Measurements from ENCODE around the gene SOX9. TPM values are rescaled to one million over a fixed set of nuclear protein-coding genes. Genes with fewer than 3 reads are reported as not detected.

SOX9 gene
- total RNA-seq, 1 experiment from 2014 or later: 119 TPM

DNA sequence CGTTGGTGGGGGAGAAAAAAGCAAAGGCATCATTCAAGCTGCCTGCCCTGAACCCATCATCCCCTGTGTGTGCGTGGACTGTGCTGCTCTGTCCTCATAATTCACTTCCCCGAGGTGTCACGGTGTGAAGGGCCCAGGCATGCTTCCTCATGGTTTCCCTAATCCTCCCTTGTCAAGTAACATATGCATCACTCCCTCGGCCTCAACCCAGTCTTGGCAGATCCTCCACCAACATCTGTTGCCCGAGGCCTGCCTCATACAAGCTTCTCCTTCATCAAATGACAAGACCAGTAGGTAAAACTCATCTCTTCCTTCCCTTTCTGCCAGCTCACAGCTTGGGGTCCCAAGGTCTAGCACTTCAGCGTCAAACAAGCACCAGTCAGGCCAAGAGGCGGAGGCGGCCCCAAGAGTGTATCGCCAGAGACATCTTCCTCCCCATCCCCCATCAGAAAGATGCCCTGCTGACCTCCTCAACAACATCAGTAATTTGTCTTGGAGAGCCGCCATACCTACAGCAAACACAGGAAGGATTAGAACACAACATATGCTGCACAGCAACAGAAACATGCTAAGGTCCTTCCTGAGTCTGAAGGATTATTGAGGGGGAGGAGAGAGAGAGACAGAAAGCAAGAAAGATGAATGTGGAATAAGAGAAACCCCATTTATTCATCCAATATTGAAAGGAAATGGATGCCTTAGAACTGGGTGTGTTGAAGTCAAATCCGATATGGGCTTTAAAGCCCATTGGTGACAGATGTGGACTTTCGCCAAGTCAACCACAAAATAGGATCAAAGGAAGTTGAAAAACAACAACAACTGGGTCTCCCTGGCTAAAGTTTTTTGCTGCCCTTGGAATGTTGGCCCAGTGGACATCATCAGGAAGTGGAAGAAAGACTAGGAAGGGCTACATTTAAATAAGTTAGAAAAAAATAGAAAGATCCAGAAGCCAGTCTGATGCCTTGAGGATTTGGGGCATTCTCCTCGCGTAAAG is 38.4 kb downstream of the SOX9 start:
- DNase-seq: no peak
- BruUV-seq (replicated peaks): no TSS peak

DNA sequence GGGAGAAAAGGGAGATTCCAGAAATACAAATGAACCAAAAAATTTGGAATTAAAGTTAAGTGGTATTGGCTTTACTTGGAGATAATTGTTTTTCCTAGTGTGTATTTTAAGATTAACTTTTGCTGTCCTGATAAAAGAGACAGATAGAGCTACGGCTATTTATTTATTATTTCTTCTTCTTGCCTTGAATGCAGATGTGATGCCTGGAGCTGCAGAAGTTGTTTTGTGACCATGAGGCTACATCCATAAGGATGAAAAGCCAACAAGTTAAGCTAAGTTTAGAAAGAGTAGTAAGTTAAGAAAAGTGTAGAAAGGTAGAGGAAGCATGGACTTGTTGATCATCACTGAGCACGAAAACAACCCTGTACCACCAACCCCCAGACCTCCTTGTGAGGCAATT is 41.7 kb downstream of the SOX9 start:
- Histone ChIP-seq H3K36me3 (ENCODE audit: low read depth, low read length) (no peaks in the 10 kb centered on the region), H4K20me1 (ENCODE audit: low read length) (no peaks in the 10 kb centered on the region), H2AFZ (ENCODE audit: low read length) (no peak overlapping the region), H3K79me2 (ENCODE audit: low read length) (no peaks in the 10 kb centered on the region), H3K9me3 (ENCODE audit: low read length) (no peaks in the 10 kb centered on the region), H3F3A (ENCODE audit: low read length, unreplicated experiment) (no peaks in the 10 kb centered on the region), H3K4me1 (ENCODE audit: insufficient read depth, low read length) (no peaks in the 10 kb centered on the region), H3K9ac (ENCODE audit: low read length) (no peak overlapping the region), H3K4me3 (ENCODE audit: low read length) (no peak overlapping the region), H3K9me2 (replicated peaks; ENCODE audit: low read length) (no peaks in the 10 kb centered on the region), H3K4me2 (ENCODE audit: low read length) (no peak overlapping the region), H3K27ac (ENCODE audit: low read length) (no peak overlapping the region), H3K27me3 (ENCODE audit: low read length) (no peaks in the 10 kb centered on the region)
- intact Hi-C loops (cut with micrococcal nuclease): no loop called here
- ChIA-PET POLR2A (ENCODE audit: unreplicated experiment) (no interaction called here), CTCF (no interaction called here)
- TF ChIP-seq EZH2phosphoT487 (IDR thresholded peaks at IDR 0.05; ENCODE audit: borderline replicate concordance, low read length): no peak
- TF ChIP-seq, protein P1, sequence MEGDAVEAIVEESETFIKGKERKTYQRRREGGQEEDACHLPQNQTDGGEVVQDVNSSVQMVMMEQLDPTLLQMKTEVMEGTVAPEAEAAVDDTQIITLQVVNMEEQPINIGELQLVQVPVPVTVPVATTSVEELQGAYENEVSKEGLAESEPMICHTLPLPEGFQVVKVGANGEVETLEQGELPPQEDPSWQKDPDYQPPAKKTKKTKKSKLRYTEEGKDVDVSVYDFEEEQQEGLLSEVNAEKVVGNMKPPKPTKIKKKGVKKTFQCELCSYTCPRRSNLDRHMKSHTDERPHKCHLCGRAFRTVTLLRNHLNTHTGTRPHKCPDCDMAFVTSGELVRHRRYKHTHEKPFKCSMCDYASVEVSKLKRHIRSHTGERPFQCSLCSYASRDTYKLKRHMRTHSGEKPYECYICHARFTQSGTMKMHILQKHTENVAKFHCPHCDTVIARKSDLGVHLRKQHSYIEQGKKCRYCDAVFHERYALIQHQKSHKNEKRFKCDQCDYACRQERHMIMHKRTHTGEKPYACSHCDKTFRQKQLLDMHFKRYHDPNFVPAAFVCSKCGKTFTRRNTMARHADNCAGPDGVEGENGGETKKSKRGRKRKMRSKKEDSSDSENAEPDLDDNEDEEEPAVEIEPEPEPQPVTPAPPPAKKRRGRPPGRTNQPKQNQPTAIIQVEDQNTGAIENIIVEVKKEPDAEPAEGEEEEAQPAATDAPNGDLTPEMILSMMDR (conservative IDR thresholded peaks at IDR 0.05; ENCODE audit: low read depth, low read length): no peak
- no peak for TF ChIP-seq EZH2 (IDR thresholded peaks at IDR 0.05; ENCODE audit: low read length, unreplicated experiment)
- DNase-seq: no peak
- ATAC-seq: no peak
- no TSS peak for BruUV-seq (replicated peaks)

More for the DNA sequence above, 38.4 kb downstream of the SOX9 start:
- ChIA-PET POLR2A (ENCODE audit: unreplicated experiment) (no interaction called here), CTCF (no interaction called here)
- no peaks in the 10 kb centered on the region for H4K20me1 ChIP-seq (ENCODE audit: low read length)
- H3F3A ChIP-seq (ENCODE audit: low read length, unreplicated experiment): no peaks in the 10 kb centered on the region
- H3K27ac ChIP-seq (ENCODE audit: low read length): no peak overlapping the region
- ATAC-seq: no peak
- H3K4me1 ChIP-seq (ENCODE audit: insufficient read depth, low read length): no peaks in the 10 kb centered on the region
- no peak overlapping the region for H3K9ac ChIP-seq (ENCODE audit: low read length)
- no peaks in the 10 kb centered on the region for H3K36me3 ChIP-seq (ENCODE audit: low read depth, low read length)
- H3K9me3 ChIP-seq (ENCODE audit: low read length): no peaks in the 10 kb centered on the region
- no peaks in the 10 kb centered on the region for H3K79me2 ChIP-seq (ENCODE audit: low read length)
- H3K9me2 ChIP-seq (replicated peaks; ENCODE audit: low read length): no peaks in the 10 kb centered on the region
- no peak overlapping the region for H3K4me3 ChIP-seq (ENCODE audit: low read length)
- intact Hi-C loops (cut with micrococcal nuclease): no loop called here
- no peak overlapping the region for H2AFZ ChIP-seq (ENCODE audit: low read length)
- H3K27me3 ChIP-seq (ENCODE audit: low read length): no peaks in the 10 kb centered on the region
- TF ChIP-seq EZH2 (IDR thresholded peaks at IDR 0.05; ENCODE audit: low read length, unreplicated experiment): no peak
- TF ChIP-seq EZH2phosphoT487 (IDR thresholded peaks at IDR 0.05; ENCODE audit: borderline replicate concordance, low read length): no peak
- TF ChIP-seq, protein P1 (conservative IDR thresholded peaks at IDR 0.05; ENCODE audit: low read depth, low read length): no peak
- no peak overlapping the region for H3K4me2 ChIP-seq (ENCODE audit: low read length)

DNA sequence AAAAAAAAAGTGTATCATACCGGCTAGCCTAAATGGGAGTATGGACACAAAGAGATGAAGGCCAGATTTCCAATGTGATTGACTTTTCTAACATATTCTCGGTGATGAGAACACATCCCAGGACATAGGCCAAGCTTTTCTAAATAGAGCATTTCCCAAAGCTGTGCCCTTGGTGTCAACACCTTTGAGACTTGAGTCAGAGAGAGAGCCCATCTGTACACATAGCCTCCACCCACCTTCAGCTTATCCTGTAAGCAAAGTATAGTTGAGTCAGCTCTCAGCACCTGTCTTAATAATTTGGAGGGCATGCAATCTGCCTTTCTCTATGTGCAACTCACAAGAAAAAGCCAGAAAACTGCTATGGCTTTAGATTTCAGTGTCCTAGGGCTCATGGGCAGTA is 42.7 kb downstream of the SOX9 start:
- H3K9me2 ChIP-seq (replicated peaks; ENCODE audit: low read length): no peaks in the 10 kb centered on the region
- no peak overlapping the region for H3K27ac ChIP-seq (ENCODE audit: low read length)
- H3K4me1 ChIP-seq (ENCODE audit: insufficient read depth, low read length): no peaks in the 10 kb centered on the region
- CTCF ChIA-PET: no interaction called here
- POLR2A ChIA-PET (ENCODE audit: unreplicated experiment): interaction anchor here (0.6 kb wide), 1 partner anchor 78 kb away, joined by 6 read pairs; no protein-coding TSS in a partner anchor
- no peak overlapping the region for H3K4me2 ChIP-seq (ENCODE audit: low read length)
- no peak overlapping the region for H2AFZ ChIP-seq (ENCODE audit: low read length)
- intact Hi-C loops (cut with micrococcal nuclease): no loop called here
- no peaks in the 10 kb centered on the region for H3K79me2 ChIP-seq (ENCODE audit: low read length)
- H4K20me1 ChIP-seq (ENCODE audit: low read length): no peaks in the 10 kb centered on the region
- TF ChIP-seq EZH2phosphoT487 (IDR thresholded peaks at IDR 0.05; ENCODE audit: borderline replicate concordance, low read length): no peak
- TF ChIP-seq, protein P1 (conservative IDR thresholded peaks at IDR 0.05; ENCODE audit: low read depth, low read length): no peak
- no peak for TF ChIP-seq EZH2 (IDR thresholded peaks at IDR 0.05; ENCODE audit: low read length, unreplicated experiment)
- DNase-seq: no peak
- no peaks in the 10 kb centered on the region for H3K36me3 ChIP-seq (ENCODE audit: low read depth, low read length)
- no peaks in the 10 kb centered on the region for H3F3A ChIP-seq (ENCODE audit: low read length, unreplicated experiment)
- no peak overlapping the region for H3K4me3 ChIP-seq (ENCODE audit: low read length)
- no TSS peak for BruUV-seq (replicated peaks)
- ATAC-seq: no peak
- H3K9ac ChIP-seq (ENCODE audit: low read length): no peak overlapping the region
- no peaks in the 10 kb centered on the region for H3K9me3 ChIP-seq (ENCODE audit: low read length)
- H3K27me3 ChIP-seq (ENCODE audit: low read length): no peaks in the 10 kb centered on the region

Measured in PC-3 (cell line).